Measurements from ENCODE around the gene FBXL13.
"Not testable (repeated sequence)": the region's sequence is repeated elsewhere in the genome, so short reads cannot be mapped to it uniquely, and the experiment has no call there.

The FBXL13 gene

GRCh38 chr7:103100348-103100747 lies 25.8 kb upstream of the FBXL13 start:
- no peak for TF ChIP-seq CTCF (conservative IDR thresholded peaks at IDR 0.05; ENCODE audit: low read length)
- no peak overlapping the region for H3K4me3 ChIP-seq (ENCODE audit: low read length)
- no peak for DNase-seq (ENCODE audit: low read depth)

DNA sequence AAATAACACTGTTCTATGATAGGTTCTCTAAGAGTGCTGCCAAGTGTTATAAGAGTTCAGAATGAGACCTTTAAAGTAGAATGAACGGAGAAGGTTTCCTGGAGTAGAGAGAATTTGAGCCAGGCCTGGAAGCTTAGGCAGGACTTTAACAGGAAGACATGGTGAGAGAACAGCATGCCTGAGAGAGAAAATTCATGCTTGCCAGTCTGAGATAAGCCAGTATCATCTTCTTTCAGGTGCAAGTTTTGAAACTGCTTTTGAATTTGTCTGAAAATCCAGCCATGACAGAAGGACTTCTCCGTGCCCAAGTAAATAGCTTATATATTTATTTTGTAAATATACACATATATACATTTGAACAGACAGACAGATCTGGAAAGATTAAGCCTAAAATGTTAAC lies 22.4 kb upstream of the FBXL13 start:
- DNase-seq (ENCODE audit: low read depth), result no peak
- TF ChIP-seq CTCF (conservative IDR thresholded peaks at IDR 0.05; ENCODE audit: low read length), result no peak
- H3K4me3 ChIP-seq (ENCODE audit: low read length), result no peak overlapping the region

DNA sequence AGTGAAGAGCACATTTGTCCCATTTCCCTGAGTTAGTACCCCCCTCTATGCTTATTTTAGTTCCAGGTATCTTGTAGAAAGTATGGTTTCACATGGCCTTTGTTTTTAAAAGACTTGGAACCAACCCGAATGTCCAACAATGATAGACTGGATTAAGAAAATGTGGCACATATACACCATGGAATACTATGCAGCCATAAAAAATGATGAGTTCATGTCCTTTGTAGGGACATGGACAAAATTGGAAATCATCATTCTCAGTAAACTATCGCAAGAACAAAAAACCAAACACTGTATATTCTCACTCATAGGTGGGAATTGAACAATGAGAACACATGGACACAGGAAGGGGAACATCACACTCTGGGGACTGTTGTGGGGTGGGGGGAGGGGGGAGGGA lies 21.0 kb upstream of the FBXL13 start:
- DNase-seq (ENCODE audit: low read depth); H3K4me3 ChIP-seq (ENCODE audit: low read length): not testable (repeated sequence)

- no peak for DNase-seq (ENCODE audit: low read depth)
- TF ChIP-seq CTCF (conservative IDR thresholded peaks at IDR 0.05; ENCODE audit: low read length), result no peak
- H3K4me3 ChIP-seq (ENCODE audit: low read length), result no peak overlapping the region
Observed at GRCh38 chr7:103094102-103094501, 19.5 kb upstream of the FBXL13 start.

DNA sequence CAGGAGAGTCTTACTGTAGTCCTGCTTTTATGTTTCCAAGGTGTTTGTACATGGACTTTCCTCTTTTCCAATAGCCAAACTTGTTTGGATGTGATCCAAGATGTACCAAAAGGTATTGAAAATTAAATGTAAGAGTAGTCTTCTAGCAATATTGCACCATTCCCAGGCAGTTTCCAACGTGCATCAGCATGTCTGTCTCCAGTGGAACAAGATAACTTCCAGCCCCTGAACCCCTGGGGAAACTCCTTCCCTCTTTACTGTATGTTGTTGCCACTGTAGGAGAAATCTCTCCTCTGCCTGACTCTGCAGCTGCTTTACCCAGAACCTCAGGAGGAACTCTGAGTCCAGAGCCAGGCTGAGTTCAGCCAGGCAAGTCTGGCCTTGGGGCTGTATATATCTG lies 18.8 kb upstream of the FBXL13 start:
- TF ChIP-seq CTCF (conservative IDR thresholded peaks at IDR 0.05; ENCODE audit: low read length), result no peak
- H3K4me3 ChIP-seq (ENCODE audit: low read length), result no peak overlapping the region
- no peak for DNase-seq (ENCODE audit: low read depth)

GRCh38 chr7:103092321-103092720 lies 17.7 kb upstream of the FBXL13 start:
- H3K4me3 ChIP-seq (ENCODE audit: low read length); DNase-seq (ENCODE audit: low read depth): not testable (repeated sequence)

DNA sequence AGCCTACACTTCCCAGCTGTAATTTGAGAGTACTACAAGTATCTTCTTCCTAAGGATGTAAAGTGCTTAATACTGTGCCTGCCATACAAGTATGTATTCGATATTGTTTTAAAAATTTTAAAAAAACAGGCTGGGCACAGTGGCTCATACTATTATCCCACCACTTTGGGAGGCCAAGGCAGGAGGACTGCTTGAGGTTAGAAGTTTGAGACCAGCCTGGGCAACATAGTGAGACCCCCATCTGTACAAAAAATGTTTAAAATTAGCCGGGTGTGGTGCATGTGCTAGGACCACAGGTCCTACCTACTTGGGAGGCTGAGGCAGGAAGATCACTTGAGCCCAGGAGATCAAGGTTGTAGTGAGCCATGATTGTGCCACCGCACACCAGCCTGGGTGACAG lies 8.6 kb upstream of the FBXL13 start:
- TF ChIP-seq CTCF (conservative IDR thresholded peaks at IDR 0.05; ENCODE audit: low read length), result no peak
- H3K4me3 ChIP-seq (ENCODE audit: low read length), result no peak overlapping the region
- DNase-seq (ENCODE audit: low read depth), result no peak

- no peak overlapping the region for H3K4me3 ChIP-seq (ENCODE audit: low read length)
- TF ChIP-seq CTCF (conservative IDR thresholded peaks at IDR 0.05; ENCODE audit: low read length), result no peak
- DNase-seq (ENCODE audit: low read depth), result no peak
Observed at GRCh38 chr7:103082497-103082896, 7.9 kb upstream of the FBXL13 start.
